ENCODE data around the gene PHOX2A. TPM values are rescaled to one million over a fixed set of nuclear protein-coding genes. Genes with fewer than 3 reads are reported as not detected.
A peak's percentile ranks its signal among the peaks of the same experiment; 100 is the strongest.

Gene PHOX2A
- total and polyA plus RNA-seq, 10 donors = 0.33 TPM; not detected in 9

GRCh38 chr11:72225411-72225951, 18.5 kb downstream of the PHOX2A start:
- peak overlapping the region; percentile 60 to 98 (median 96) for H3K27ac ChIP-seq
- TF ChIP-seq, protein P1, sequence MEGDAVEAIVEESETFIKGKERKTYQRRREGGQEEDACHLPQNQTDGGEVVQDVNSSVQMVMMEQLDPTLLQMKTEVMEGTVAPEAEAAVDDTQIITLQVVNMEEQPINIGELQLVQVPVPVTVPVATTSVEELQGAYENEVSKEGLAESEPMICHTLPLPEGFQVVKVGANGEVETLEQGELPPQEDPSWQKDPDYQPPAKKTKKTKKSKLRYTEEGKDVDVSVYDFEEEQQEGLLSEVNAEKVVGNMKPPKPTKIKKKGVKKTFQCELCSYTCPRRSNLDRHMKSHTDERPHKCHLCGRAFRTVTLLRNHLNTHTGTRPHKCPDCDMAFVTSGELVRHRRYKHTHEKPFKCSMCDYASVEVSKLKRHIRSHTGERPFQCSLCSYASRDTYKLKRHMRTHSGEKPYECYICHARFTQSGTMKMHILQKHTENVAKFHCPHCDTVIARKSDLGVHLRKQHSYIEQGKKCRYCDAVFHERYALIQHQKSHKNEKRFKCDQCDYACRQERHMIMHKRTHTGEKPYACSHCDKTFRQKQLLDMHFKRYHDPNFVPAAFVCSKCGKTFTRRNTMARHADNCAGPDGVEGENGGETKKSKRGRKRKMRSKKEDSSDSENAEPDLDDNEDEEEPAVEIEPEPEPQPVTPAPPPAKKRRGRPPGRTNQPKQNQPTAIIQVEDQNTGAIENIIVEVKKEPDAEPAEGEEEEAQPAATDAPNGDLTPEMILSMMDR (IDR thresholded peaks at IDR 0.05 in 8 of 11, conservative IDR thresholded peaks at IDR 0.05 in 3 of 11) = no peak
- no peak for TF ChIP-seq POLR2A (IDR thresholded peaks at IDR 0.05)
- peaks cover 14 to 60% (median 42%) of the 10 kb centered on the region in 6 donors for H3K4me1 ChIP-seq
- peaks cover 2 to 43% (median 24%) of the 10 kb centered on the region in 6 donors for H3K36me3 ChIP-seq
- no peaks in the 10 kb centered on the region for H3K27me3 ChIP-seq (replicated peaks in 1 of 7)
- DNase-seq = peak; percentile 80
- 8 to 12% (median 11%) methylated on average over 11 of the region's 11 CpGs for WGBS, 5 donors
- no peaks in the 10 kb centered on the region for H3K9me3 ChIP-seq
- H3K4me3 ChIP-seq = peak overlapping the region; percentile 73 to 97 (median 81)
- intact Hi-C loops (cut with DNase I; ENCODE audit: low total_unique reads) = no loop called here

DNA sequence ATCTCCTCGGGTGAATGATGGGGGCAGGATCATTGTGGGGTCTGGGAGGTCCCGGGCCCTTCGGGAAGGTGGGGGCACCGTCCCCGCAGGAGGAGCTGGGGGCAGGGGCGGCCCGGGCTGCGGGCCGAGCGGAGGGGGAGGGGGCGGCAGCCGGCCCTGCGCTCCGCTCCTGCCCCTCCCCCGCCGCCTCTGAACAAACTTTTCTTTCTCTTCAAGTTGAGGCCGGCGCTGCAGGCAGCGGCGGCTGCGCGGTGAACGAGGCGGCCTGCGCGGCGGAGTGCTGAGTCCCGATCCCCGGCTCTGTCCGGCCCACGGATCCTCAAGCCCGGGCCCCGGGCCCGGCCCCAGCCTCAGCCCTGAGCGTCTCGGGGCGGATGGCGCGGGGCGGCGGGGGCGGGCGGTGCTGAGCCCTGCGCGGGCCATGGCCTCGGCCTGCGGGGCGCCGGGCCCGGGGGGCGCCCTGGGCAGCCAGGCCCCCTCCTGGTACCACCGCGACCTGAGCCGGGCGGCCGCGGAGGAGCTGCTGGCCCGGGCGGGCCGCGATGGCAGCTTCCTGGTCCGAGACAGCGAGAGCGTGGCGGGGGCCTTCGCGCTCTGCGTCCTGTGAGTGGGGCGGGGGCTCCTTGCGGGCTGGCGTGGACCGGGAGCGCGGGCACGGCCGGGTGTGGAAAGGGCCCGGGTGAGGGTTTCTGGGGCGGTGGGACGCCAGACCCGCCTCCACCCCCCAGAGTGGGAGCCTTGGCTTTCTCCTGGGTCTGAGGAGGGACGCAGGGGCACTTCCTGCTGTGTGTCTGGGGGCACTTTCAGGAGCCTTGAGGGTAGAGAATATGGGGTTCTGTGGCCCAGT, 19.2 kb downstream of the PHOX2A start, which contains the start of gene INPPL1:
Gene INPPL1, plus strand, starts transcription at position 204 of the 847 bp plus-strand sequence. Its CDS starts 218 bp downstream, at position 422.
- 0 to 1% (median 0%) methylated on average over 6 to 78 of the region's 81 CpGs for WGBS, 5 donors
- H3K4me1 ChIP-seq = peaks cover 14 to 61% (median 42%) of the 10 kb centered on the region in 6 donors
- peak within 1 kb of the TSS; percentile 73 to 97 (median 81) for H3K4me3 ChIP-seq
- no peaks in the 10 kb centered on the region for H3K9me3 ChIP-seq
- intact Hi-C loops (cut with DNase I; ENCODE audit: low total_unique reads) = no loop called here
- DNase-seq = peak; percentile 92
- H3K27me3 ChIP-seq (replicated peaks in 1 of 7) = no peaks in the 10 kb centered on the region
- H3K36me3 ChIP-seq = peaks cover 0 to 36% (median 17%) of the 10 kb centered on the region in 6 donors
- peak within 1 kb of the TSS; percentile 95 to 98 (median 97) for H3K27ac ChIP-seq
- TF ChIP-seq, protein P1 (IDR thresholded peaks at IDR 0.05 in 8 of 11, conservative IDR thresholded peaks at IDR 0.05 in 3 of 11) = no peak
- peak in 2 of 3 donors; percentile 37 to 70 for TF ChIP-seq POLR2AphosphoS5 (IDR thresholded peaks at IDR 0.05)

- Histone ChIP-seq H3K4me3 (peak overlapping the region; percentile 73 to 97 (median 81)), H3K27ac (peak overlapping the region; percentile 95 to 98 (median 97)), H3K9me3 (no peaks in the 10 kb centered on the region), H3K36me3 (peaks cover 0 to 27% (median 8%) of the 10 kb centered on the region in 6 donors), H3K27me3 (replicated peaks in 1 of 7) (no peaks in the 10 kb centered on the region), H3K4me1 (peaks cover 14 to 61% (median 42%) of the 10 kb centered on the region in 6 donors)
- 0 to 1% (median 1%) methylated on average over 24 to 84 of the region's 84 CpGs for WGBS, 5 donors
- intact Hi-C loops (cut with DNase I; ENCODE audit: low total_unique reads) = no loop called here
- TF ChIP-seq, protein P1 (IDR thresholded peaks at IDR 0.05 in 8 of 11, conservative IDR thresholded peaks at IDR 0.05 in 3 of 11) = no peak
- TF ChIP-seq POLR2A (IDR thresholded peaks at IDR 0.05) (no peak), POLR2AphosphoS5 (IDR thresholded peaks at IDR 0.05) (no peak)
- peak; percentile 93 for DNase-seq
Observed at GRCh38 chr11:72223615-72224563, 20.1 kb downstream of the PHOX2A start.

All from spleen (tissue), 11 donors.